GM10847 (cell line): ENCODE data around the gene BRD7.

Experiments used
- POLR2A ChIP-seq: IDR thresholded peaks from 2 replicates; pipeline ENCODE4 v1.6.1; 2011; ENCODE audit not compliant: insufficient read length; ENCODE audit errors: extremely low read depth

The BRD7 gene

GRCh38 chr16:50393858-50394802, 25.3 kb upstream of the BRD7 start:
- no peak for TF ChIP-seq POLR2A

- TF ChIP-seq POLR2A: no peak
Measured at GRCh38 chr16:50393416-50393815, 24.6 kb upstream of the BRD7 start.

GRCh38 chr16:50390914-50391716, 22.3 kb upstream of the BRD7 start:
- no peak for TF ChIP-seq POLR2A

GRCh38 chr16:50390371-50390771, 21.6 kb upstream of the BRD7 start:
- no peak for TF ChIP-seq POLR2A

GRCh38 chr16:50389900-50390299, 21.1 kb upstream of the BRD7 start:
- TF ChIP-seq POLR2A: no peak

GRCh38 chr16:50388496-50388895, 19.7 kb upstream of the BRD7 start:
- TF ChIP-seq POLR2A: no peak

GRCh38 chr16:50386774-50387173, 18.0 kb upstream of the BRD7 start:
- TF ChIP-seq POLR2A: no peak

- TF ChIP-seq POLR2A: no peak
Measured at GRCh38 chr16:50386139-50386538, 17.4 kb upstream of the BRD7 start.

GRCh38 chr16:50384500-50385135, 15.8 kb upstream of the BRD7 start:
- no peak for TF ChIP-seq POLR2A

GRCh38 chr16:50381679-50382440, 13.1 kb upstream of the BRD7 start:
- TF ChIP-seq POLR2A: no peak

GRCh38 chr16:50378417-50378816, 9.6 kb upstream of the BRD7 start:
- no peak for TF ChIP-seq POLR2A

- TF ChIP-seq POLR2A: no peak
Measured at GRCh38 chr16:50377001-50377400, 8.2 kb upstream of the BRD7 start.

- TF ChIP-seq POLR2A: no peak
Measured at GRCh38 chr16:50373780-50374179, 5.0 kb upstream of the BRD7 start.

GRCh38 chr16:50373345-50373701, 4.5 kb upstream of the BRD7 start:
- no peak for TF ChIP-seq POLR2A

- no peak for TF ChIP-seq POLR2A
Measured at GRCh38 chr16:50372611-50373344, 4.0 kb upstream of the BRD7 start.
